ENCODE data around the gene DNAJC11. TPM values are rescaled to one million over a fixed set of nuclear protein-coding genes. Genes with fewer than 3 reads are reported as not detected.
"Not testable (repeated sequence)": the region's sequence is repeated elsewhere in the genome, so short reads cannot be mapped to it uniquely, and the experiment has no call there.

Gene DNAJC11
- polyA plus RNA-seq, 1 experiment: 41.9 TPM

- Histone ChIP-seq H3K27me3 (ENCODE audit: control insufficient read depth, insufficient read depth, low read length) (peaks cover 5% of the 10 kb centered on the region), H3K27ac (ENCODE audit: low read depth, low read length) (peak overlapping the region; percentile 73), H3K9me3 (ENCODE audit: control insufficient read depth, insufficient read depth, low read length) (peaks cover 6% of the 10 kb centered on the region), H3K4me3 (ENCODE audit: low read depth, low read length) (0 out of 2 replicates have a peak overlapping the region, but pooled peaks have one; percentile 13)
- no peak for TF ChIP-seq CTCF (IDR thresholded peaks at IDR 0.05; ENCODE audit: low read depth, low read length)
- ChIA-PET POLR2A (interaction anchor here (0.5 to 0.6 kb wide), 2 partner anchors 64 to 97 kb away, joined by 4 to 10 read pairs; no protein-coding TSS in a partner anchor), CTCF (interaction anchor here (1.1 to 1.9 kb wide), 4 partner anchors 15 to 42 kb away, joined by 6 to 12 read pairs (median 8); partner anchors contain the start of gene DNAJC11)
- DNase-seq (ENCODE audit: low read depth, low spot score): peak; percentile 36
Observed at GRCh38 chr1:6743189-6744101, 41.8 kb upstream of the DNAJC11 start.

GRCh38 chr1:6742676-6743188, 41.1 kb upstream of the DNAJC11 start:
- H3K9me3 ChIP-seq (ENCODE audit: control insufficient read depth, insufficient read depth, low read length); DNase-seq (ENCODE audit: low read depth, low spot score); H3K27ac ChIP-seq (ENCODE audit: low read depth, low read length); POLR2A ChIA-PET; H3K27me3 ChIP-seq (ENCODE audit: control insufficient read depth, insufficient read depth, low read length); H3K4me3 ChIP-seq (ENCODE audit: low read depth, low read length): not testable (repeated sequence)
- CTCF ChIA-PET: interaction anchor here (1.1 to 1.8 kb wide), 2 partner anchors 15 to 23 kb away, joined by 8 to 9 read pairs; no protein-coding TSS in a partner anchor

GRCh38 chr1:6738987-6739676, 37.5 kb upstream of the DNAJC11 start:
- Histone ChIP-seq H3K9me3 (ENCODE audit: control insufficient read depth, insufficient read depth, low read length) (peaks cover 6% of the 10 kb centered on the region), H3K4me3 (ENCODE audit: low read depth, low read length) (no peak overlapping the region), H3K27ac (ENCODE audit: low read depth, low read length) (no peak overlapping the region), H3K27me3 (ENCODE audit: control insufficient read depth, insufficient read depth, low read length) (peaks cover 2% of the 10 kb centered on the region)
- TF ChIP-seq CTCF (IDR thresholded peaks at IDR 0.05; ENCODE audit: low read depth, low read length): no peak
- CTCF ChIA-PET: no interaction called here
- POLR2A ChIA-PET: no interaction called here
- no peak for DNase-seq (ENCODE audit: low read depth, low spot score)

GRCh38 chr1:6732942-6733341, 31.3 kb upstream of the DNAJC11 start:
- POLR2A ChIA-PET: no interaction called here
- Histone ChIP-seq H3K9me3 (ENCODE audit: control insufficient read depth, insufficient read depth, low read length) (no peaks in the 10 kb centered on the region), H3K27ac (ENCODE audit: low read depth, low read length) (no peak overlapping the region), H3K27me3 (ENCODE audit: control insufficient read depth, insufficient read depth, low read length) (peaks cover 2% of the 10 kb centered on the region), H3K4me3 (ENCODE audit: low read depth, low read length) (no peak overlapping the region)
- CTCF ChIA-PET: interaction anchor here (0.6 to 0.8 kb wide), 2 partner anchors 14 to 515 kb away, joined by 4 to 6 read pairs; no protein-coding TSS in a partner anchor
- TF ChIP-seq CTCF (IDR thresholded peaks at IDR 0.05; ENCODE audit: low read depth, low read length): no peak
- no peak for DNase-seq (ENCODE audit: low read depth, low spot score)

GRCh38 chr1:6731905-6732304, 30.3 kb upstream of the DNAJC11 start:
- POLR2A ChIA-PET: no interaction called here
- CTCF ChIA-PET: interaction anchor here (0.8 kb wide), 1 partner anchor 13 kb away, joined by 4 read pairs; no protein-coding TSS in a partner anchor

More at GRCh38 chr1:6731905-6732304, 30.3 kb upstream of the DNAJC11 start:
- TF ChIP-seq CTCF (IDR thresholded peaks at IDR 0.05; ENCODE audit: low read depth, low read length): no peak
- no peaks in the 10 kb centered on the region for H3K9me3 ChIP-seq (ENCODE audit: control insufficient read depth, insufficient read depth, low read length)
- no peak for DNase-seq (ENCODE audit: low read depth, low spot score)
- no peak overlapping the region for H3K27ac ChIP-seq (ENCODE audit: low read depth, low read length)
- H3K4me3 ChIP-seq (ENCODE audit: low read depth, low read length): no peak overlapping the region
- peaks cover 2% of the 10 kb centered on the region for H3K27me3 ChIP-seq (ENCODE audit: control insufficient read depth, insufficient read depth, low read length)
